NCI-H128 (cell line): ENCODE data around the gene UBN1.
"Not testable (repeated sequence)": the region's sequence is repeated elsewhere in the genome, so short reads cannot be mapped to it uniquely, and the experiment has no call there.

Experiments
- DNase-seq: peaks from one replicate; lab custom pipeline; 2025; ENCODE audit not compliant: unreplicated experiment; lab: John Stamatoyannopoulos, UW

The UBN1 gene

GRCh38 chr16:4925293-4925607 lies 78.0 kb downstream of the UBN1 start:
- no peak for DNase-seq

GRCh38 chr16:4925791-4926190 lies 78.5 kb downstream of the UBN1 start:
- DNase-seq = no peak

GRCh38 chr16:4926928-4927327 lies 79.6 kb downstream of the UBN1 start:
- DNase-seq = no peak

GRCh38 chr16:4927661-4928060 lies 80.4 kb downstream of the UBN1 start:
- DNase-seq = no peak

- no peak for DNase-seq
These were observed 80.9 kb downstream of the UBN1 start for GRCh38 chr16:4928227-4928626.

GRCh38 chr16:4929619-4930018 lies 82.3 kb downstream of the UBN1 start:
- DNase-seq = not testable (repeated sequence)

GRCh38 chr16:4931381-4931780 lies 84.1 kb downstream of the UBN1 start:
- DNase-seq = no peak
